ENCODE measurements around the gene INPP5A.
"Not testable (repeated sequence)": the region's sequence is repeated elsewhere in the genome, so short reads cannot be mapped to it uniquely, and the experiment has no call there.

Gene INPP5A

DNA sequence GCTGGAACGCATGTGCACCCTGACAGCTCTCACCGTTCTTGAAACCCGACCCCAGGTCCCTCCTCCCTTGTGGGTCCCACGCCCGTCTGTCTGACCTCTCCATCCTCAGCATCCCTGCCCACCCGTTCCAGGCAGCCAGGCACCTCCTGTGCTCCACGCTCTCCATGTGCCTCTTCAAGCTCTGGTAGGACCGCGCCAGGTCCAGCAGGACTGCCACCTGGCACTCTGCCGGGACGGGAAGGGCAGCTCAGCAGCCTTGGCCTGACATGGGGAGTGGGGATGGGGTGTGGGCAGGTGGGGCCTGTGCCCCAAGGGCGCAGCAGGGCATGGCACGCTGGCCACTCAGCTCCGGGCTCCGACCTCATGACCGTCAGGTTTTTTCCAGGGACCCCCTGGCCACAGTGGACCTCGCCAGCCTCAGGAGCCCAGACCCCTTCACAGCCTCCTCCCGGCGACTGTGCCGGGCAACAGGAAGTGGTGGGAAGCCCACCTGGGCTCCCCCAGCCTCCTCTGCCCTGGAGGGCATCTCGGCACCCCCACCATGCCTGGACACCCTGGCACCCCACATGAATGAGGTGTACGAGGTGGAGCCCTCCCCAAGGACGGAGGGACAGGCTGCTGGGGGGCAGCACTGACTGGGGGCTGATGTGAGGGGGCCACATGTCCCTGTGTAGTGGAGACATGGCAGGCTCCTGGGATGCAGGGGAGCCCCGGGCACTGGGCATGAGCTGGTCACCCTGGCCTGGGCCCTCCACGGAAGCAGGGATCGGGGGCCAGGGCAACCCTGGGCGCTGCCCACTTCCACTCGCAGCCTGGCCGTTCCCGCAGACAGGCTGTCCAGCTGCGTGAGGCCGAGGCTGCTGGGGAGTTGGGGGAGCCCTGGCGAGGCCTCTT, 273.5 kb downstream of the INPP5A start:
- DNase-seq: no peak

DNA sequence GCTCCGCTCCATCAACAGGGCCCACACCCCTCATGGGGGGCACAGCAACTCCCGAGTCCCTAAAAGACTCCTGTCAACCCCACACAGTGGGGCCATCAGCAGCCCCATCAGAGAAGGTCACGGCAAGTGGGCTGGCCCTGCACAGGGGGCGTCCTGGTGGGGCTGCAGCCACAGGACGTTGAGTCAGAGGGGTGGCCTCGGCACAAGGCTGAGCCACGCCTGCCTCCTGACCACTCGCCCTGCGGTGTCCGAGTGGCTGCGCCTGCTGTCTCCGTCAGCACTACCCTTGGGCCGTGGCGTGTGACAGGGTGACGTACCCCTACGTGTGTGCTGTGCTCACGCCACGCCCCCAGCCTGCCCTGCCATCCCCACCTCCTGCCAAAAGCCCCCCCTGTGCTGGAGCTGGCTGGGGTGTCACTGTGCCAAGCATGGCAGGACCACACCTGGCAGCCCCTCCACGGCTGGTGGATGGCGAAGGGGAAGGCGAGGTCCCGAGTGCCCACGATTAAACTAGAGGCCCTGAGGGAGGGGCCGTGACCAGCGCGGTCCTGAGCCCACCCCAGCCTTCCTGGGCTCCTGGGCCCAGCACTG, 274.4 kb downstream of the INPP5A start:
- DNase-seq: no peak

DNA sequence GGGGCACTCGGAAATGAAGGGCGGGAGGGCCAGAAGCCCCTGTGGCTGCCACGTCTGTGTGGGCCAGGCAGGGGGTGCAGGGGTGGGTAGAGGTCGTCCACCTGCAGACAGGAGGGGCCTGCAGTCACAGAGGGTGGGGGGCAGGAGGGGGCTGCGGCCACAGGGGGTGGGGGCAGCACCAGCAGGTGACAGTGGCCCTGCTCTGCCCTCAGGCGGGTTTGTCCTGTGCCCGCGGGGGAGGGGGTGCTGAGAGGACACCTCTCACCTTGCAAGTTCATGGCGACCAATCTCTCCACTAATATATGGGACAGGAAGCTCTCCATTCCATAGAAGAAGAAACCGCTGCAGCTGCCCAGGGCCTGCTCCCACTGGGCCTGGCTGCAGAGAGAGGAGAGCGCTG, 274.9 kb downstream of the INPP5A start:
- no peak for DNase-seq

DNA sequence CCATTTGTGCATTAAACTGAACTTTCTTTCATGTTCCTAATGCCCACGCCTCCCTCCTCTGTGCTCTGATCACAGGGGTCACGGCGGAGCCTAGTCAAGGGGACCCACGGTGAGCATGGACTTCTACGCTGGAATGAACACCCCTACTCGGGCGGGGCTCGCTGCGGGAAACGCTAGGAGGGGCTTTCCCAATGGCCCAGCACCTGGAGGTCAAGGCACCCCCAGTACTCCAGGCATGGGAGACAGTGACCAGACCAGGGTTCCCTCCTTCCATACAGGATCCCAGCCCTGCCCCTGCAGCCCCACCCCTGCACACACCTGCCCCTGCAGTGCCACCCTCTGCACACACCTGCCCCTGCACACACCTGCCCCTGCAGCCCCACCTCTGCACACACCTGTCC, 275.4 kb downstream of the INPP5A start:
- DNase-seq: no peak

DNA sequence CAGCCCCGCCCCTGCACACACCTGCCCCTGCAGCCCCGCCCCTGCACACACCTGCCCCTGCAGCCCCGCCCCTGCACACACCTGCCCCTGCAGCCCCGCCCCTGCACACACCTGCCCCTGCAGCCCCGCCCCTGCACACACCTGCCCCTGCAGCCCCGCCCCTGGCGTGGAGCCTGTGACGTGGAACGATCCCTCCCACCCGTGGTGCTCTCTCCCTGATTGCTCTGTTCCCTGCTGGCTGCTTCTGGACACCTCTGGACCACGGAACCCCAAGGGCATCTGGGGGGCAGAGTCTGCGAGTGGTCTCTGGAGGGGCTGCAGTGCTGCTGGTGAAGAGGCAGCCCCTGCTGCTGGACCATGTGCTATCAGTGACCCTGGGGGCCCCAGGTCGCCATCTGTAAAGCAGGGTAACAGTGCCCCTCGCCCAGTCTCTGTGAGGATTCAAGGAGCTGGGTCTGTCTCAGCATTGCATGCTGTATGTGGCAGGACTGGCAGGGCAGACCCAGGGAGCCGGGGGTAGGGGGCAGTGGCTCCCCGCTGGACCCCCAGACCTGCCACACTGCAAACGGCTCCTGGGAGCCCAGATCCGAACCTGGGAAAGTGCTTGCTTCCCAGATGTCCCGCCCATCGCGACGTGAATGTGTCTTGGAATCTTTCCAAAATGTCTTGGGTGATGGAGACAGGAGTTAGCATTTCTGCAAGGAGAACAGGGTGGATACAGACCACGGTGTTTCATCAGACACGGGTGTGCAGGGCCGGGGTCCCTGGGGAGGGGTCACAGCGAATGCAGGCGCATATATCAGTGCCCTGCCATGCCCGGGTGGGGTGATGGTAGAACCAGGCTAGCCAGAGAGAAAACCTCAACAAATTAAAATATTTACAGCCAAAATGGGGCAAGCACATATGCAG, 276.2 kb downstream of the INPP5A start:
- no peak for DNase-seq

DNA sequence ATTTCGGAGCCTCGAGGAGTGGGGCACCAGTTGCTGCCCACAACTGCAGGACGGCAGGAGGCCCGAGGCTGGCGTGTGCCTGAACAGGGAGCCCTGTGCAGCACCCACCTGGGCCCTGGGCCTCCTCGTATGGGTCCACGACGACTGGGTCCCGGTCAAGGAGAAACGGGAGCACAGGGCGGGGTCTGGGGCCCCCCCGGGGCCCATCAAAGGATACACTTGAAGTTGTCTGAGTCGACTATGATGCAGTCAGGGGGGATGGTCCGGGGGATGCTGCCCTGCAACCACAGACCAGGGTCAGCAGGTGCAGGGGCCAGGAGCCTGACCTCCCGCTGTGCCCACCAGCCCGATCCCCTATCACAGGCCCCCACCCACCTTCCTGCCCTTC, 276.9 kb downstream of the INPP5A start:
- DNase-seq: no peak

DNA sequence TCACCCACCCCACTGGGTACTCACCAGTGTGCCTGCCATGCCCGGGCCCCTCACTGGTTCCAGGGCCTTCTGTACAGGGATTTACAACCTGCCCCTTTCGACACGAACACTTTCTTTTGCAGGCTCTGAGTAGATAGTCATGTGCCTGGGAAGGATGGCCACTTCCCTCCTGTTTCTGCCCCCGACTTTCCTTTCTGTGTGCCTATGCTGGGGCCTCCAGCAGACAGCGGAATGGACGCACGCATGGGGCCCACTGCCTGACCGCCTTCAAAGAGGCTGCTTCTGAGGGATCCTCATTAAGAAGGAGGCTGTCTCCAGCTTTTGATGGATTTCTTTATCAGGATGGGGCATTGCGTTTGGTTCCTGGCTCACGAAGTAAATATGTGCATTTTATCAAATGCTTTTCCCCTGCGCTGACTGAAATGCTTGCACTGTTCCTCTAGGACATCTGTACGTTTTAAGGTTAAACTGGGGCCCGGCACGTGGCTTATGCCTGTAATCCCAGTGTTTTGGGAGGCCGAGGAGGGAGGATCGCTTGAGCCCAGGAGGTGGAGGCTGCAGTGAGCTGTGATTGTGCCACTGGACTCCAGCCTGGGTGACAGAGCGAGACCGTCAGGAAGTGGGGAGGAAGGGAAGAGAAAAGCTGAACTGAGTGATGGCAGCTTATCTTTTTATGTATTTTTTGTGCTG, 277.7 kb downstream of the INPP5A start:
- no peak for DNase-seq

DNA sequence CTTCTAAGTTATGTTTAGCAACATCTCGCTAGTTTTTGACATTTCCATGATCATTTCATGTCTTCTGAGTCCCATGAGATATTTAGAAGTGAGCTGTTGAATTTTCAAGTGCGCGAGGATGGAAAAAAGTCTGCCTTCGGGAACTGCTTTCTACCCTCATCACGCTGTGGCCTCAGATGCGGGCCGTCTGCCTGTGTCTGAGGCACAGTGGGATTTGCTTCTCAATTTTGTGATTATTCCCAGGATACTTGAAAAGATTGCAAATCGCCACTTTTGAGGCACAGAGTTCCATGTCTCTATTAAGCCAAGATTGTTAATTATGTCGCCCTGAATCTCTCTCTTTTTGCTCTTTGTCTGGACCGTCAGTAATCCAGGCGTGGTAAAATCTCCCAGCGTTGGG, 279.1 kb downstream of the INPP5A start:
- no peak for DNase-seq

DNA sequence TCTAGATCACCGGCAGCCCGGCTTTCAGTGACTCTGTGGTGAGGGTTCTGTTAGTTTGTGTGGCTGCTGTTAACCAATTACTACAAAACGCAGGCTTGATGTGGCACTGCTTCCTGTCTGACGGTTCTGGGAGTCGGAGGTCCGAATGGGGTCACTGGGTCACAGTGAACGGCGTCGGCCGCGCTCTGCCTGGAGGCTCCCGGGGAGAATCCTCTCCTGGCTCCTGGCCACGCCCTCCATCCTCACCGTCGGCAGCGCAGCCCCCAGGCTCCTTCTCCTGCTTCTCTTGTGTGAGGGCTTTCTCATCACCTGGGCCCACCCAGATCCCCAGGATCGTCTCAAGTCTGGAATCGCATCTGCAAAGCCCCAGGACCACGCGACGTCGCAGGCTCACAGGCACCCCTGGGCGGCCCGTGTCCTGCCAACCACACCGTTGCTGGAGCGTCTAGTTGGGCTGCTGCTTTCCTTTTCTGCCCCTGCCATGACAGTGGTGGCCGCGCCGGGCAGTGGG, 280.2 kb downstream of the INPP5A start:
- no peak for DNase-seq

DNA sequence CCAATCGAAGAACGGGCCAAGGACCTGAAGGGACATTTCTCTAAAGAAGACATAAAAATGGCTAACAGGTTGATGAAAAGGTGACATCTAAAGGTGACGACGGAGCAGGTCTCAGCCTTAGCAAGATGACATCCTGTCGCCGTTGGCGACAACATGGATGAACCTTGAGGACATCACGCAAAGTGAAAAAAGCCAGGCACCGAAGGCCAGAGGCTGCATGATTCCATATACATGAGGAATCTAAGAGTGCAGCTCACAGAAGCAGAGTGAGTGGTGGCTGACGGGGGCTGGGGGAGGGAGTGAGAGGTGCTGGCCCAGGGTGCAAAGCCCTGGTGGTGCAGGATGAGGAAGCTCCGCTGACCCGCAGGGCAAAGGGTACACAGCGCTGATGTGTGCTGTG, 282.5 kb downstream of the INPP5A start:
- no peak for DNase-seq

DNA sequence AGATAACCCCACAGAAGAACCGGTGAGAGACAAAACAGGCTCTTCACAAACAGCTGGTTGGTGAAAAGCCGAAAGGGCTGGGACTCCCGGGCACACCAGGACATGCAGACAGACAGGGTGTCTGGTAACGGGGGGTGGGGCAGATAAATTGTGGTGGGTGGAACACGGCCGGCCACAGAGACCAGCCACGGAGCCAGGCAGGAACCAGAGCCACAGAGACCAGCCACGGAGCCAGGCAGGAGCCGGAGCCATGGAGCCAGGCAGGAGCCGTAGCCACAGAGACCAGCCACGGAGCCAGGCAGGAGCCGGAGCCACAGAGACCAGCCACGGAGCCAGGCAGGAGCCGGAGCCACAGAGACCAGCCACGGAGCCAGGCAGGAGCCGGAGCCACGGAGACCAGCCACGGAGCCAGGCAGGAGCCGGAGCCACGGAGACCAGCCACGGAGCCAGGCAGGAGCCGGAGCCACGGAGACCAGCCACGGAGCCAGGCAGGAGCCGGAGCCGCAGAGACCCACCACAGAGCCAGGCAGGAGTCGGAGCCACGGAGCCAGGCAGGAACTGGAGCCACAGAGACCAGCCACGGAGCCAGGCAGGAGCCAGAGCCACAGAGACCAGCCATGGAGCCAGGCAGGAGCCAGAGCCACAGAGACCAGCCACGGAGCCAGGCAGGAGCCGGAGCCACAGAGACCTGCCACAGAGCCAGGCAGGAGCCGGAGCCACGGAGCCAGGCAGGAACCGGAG, 288.4 kb downstream of the INPP5A start:
- not testable (repeated sequence) for DNase-seq

DNA sequence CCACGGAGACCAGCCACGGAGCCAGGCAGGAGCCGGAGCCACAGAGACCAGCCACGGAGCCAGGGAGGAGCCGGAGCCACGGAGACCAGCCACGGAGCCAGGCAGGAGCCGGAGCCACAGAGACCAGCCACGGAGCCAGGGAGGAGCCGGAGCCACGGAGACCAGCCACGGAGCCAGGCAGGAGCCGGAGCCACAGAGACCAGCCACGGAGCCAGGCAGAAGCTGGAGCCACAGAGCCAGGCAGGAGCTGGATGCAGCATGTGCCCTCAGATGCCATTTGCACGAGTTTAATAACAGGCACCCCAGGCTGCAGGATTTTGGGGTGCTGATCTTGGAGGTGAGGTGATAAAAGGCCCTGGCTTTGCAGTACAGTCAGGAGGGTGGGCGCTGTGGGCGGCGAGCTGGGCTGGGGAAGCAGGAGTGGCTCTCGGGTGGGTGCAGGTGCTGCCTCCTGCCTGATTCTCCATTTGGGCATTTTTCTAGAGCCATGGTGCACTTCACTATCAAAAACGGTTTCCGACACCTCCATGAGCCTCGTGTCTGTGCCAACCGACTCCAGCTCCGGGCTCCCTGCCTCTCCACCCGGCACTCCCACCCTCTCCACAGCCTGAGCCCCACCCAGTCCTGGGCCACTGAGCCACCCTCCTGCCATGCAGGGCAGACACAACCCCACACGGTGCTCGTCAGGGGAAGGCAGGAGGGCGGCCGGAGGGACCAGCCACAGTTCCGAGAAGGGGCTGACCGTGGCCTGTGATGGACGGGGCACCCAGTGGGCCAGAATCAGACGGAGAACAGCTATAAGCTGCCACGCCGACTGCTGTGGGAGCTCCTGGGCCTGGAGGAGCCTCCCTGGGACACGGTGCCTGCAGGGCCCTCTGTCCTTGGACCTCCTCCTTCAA, 289.2 kb downstream of the INPP5A start:
- no peak for DNase-seq

DNA sequence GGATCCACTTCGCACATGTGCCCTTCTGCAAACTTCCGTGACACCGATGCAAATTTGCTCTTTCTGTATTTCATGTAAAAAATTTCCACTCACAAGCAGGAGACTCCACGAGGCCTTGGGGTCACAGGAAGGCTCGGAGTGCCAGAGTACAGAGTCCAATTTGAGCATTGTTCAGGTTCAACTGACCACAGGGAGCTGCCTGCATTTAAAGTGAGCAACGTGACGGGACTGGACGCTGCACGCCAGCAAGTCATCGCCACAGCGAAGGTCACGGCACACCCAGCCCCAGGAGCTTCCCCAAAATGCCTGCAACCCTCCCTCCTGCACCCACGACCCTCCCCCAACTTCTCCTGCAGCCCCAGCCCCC, 289.8 kb downstream of the INPP5A start:
- DNase-seq: no peak

DNA sequence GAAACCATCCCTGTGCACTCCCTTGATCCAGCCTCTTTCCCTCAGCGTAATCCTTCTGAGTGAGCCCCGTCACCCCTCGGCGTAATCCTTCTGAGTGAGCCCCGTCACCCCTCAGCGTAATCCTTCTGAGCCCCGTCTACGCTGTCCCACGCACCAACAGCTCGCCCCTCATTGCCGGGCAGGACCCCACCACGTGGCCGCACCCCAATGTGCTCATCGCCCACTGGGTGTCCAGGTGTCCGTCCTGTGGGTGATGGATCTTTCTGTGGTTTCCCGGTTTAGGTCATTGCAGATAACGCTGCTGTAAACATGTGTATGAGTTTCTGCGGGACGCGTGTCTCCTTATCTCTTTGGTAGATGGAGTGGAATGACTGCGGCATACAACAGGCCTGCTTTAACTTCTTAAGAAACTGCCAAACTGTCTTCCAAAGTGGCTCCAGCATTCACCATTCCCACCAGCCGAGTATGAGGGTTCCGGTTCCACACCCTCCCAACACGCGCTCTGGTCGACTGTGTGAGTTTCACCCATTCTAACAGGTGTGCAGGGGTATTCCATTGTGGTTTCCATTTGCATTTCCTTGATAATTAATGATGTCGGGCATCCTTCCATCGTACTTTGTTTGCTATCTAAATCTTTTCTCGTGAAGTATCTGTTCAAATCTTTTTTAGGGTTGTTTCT, 290.4 kb downstream of the INPP5A start:
- DNase-seq: no peak

DNA sequence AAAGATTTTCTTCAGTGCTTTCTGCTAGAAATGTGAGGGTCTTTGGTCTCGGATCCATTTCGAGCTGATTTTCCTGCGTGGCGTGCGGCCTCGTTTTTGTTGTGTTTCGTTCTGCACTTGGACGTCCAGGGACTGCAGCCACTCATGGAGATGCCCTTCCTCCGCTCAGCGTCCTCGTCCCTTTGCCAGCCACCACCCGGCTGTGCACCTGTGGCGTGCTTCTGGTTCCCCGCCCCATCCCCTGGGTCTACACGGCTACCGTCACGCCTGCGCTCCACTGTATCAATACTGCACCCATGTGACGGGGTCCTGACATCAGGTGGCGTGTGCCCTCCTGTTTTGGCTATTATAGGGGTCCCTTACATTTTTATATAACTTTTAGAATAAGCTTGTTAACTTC, 291.1 kb downstream of the INPP5A start:
- DNase-seq: no peak

DNA sequence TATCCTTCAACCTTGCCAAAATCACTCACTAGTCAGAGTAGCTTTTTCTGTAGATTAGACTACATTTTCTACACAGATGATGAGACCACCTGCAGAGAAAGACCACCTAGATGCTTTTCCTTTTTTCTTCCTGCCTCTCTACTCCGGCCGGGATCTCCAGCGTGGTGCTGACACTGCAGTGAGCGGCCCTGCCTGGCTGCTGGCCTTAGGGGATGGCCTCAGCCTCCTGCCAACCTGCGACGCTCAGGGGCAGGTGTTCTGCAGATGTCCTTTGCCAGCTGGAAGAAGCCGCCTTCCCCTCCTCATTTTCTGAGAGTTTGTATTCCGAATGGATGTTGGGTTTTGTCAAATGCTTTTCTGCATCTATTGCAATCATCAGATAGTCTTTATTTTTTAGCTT, 291.8 kb downstream of the INPP5A start:
- no peak for DNase-seq

DNA sequence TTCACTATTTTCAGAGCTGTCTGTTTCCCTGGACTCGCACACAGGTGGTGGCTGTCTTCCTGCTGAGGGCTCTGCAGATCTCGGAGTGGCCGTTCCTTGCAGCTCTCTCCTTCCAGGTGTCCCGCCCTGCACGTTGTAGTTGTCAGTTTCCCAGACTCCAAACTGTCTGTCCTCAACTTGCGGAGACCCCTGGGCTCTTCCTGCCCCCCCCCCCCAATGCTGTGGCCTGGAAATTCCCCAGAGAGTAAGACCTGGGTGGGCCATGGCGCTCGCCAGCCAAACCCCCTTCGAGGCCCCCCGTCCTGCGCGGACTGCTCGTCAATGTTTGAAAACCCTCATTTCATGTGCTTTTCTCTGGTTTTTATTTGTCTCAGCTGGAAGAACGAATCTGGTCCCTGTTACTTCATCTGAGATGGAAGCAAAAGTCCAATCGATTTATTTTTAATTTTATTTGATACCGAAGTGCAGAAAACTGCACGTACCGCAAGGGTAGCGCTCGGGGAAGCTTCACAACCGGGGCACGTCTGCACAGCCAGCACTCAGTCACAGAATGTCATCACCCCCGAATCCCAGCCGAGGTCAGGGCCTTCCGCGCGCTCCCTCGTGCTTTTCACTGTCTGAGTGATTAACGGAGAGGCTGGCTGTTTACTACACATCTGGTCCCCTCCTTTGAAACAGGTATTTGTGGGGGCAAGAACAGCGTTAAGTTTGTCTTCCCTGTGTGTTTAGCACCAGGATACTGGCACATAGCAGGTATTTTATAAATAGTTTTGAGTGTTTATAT, 294.8 kb downstream of the INPP5A start:
- DNase-seq: no peak

Data from CD4-positive, alpha-beta T cell treated with Interleukin-4 for 4 hours (primary cell).